ENCODE data around the gene PRKG2.

Gene PRKG2

DNA sequence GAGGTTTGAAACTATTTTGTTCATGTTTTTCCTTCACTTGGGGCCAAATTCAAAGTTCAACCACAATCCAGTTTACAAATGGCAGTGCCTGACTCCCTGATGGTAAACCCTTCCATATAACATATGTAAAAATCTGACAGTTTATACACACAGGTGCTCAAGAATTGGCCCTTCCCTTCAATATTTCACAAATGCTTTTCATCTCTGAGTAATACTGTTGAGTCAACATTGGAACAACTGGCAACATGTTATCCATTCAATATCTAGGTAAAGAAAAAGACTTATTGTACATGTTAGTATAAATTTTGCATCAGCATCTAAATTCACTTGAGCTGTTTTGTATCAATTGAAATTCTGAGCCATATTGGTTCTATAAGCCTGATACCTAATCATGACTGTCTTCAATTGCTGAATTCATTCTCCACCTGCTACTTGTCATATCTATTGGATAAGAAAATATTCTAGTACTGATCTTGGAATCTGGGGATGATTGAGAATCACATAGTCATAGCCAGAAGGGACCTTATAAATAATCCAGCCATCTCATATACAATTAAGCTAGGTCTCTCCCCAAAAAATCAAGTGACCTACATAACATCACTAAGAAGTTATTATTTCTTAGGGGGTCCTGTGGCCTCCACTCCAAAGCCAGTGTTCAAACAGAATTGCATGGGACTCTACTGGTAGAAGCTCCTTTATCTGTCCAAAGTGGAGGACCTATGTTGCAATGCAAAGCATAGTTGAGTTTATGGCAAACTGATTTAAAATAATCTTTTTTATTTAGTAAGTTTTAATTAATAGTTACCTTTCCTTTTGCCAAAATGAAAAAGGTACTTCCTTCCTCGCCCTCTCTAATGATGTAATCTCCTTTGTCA is 61.9 kb downstream of the PRKG2 start:
- Histone ChIP-seq H3K4me1 (ENCODE audit: control insufficient read depth, insufficient read depth, low read length, poor library complexity, severe bottlenecking) (no peaks in the 10 kb centered on the region), H3K27ac (ENCODE audit: low read depth, low read length, severe bottlenecking) (no peak overlapping the region), H3K4me3 (ENCODE audit: extremely low read depth, insufficient read depth, low read length, poor library complexity, severe bottlenecking) (no peak overlapping the region), H3K36me3 (ENCODE audit: control insufficient read depth, insufficient read depth, low read length) (no peaks in the 10 kb centered on the region), H3K9me3 (ENCODE audit: control insufficient read depth, low read length) (no peaks in the 10 kb centered on the region)
- no CpG with 5 or more reads among the region's 1 CpG for WGBS, 2 experiments (ENCODE audit: insufficient coverage in 2 of 2)

DNA sequence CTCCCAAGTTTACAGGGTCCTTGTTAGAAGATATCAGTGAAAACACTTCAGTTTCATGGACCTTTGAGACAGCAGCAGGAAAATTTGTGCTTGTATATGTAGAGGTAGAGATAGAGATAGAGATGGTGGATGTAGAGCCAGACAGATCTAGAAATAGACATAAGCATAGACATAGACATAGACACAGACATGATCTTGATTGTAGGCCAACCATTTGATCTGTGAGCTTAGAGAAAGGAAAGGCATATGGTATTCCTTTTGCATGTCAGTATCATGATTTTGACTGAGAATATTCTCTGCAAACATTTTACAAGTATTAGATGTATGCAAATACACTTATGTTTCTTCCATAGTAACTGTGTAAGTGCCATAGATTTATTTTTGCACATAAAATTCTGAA is 65.0 kb downstream of the PRKG2 start:
- Histone ChIP-seq H3K27ac (ENCODE audit: low read depth, low read length, severe bottlenecking) (no peak overlapping the region), H3K36me3 (ENCODE audit: control insufficient read depth, insufficient read depth, low read length) (no peaks in the 10 kb centered on the region), H3K4me1 (ENCODE audit: control insufficient read depth, insufficient read depth, low read length, poor library complexity, severe bottlenecking) (no peaks in the 10 kb centered on the region), H3K9me3 (ENCODE audit: control insufficient read depth, low read length) (no peaks in the 10 kb centered on the region), H3K4me3 (ENCODE audit: extremely low read depth, insufficient read depth, low read length, poor library complexity, severe bottlenecking) (no peak overlapping the region)

DNA sequence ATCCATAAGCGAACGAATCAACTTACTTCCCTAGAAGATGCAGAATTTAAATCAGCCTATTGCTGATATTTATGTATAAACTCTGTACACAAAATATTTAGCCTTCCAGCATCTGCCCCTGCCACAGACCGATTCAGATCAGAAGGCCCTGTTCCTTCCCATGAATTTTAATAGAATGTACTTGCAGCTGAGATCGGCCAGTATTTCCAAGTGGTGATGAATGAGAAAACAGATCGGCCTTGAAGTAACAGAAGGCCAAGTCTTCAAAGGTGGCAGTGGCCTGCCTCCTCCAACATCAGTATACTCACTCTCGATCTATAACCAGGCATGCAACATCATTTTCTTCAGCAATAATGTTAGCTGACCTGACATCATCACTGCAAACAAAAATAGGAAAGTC is 66.4 kb downstream of the PRKG2 start:
- Histone ChIP-seq H3K36me3 (ENCODE audit: control insufficient read depth, insufficient read depth, low read length) (no peaks in the 10 kb centered on the region), H3K27ac (ENCODE audit: low read depth, low read length, severe bottlenecking) (no peak overlapping the region), H3K9me3 (ENCODE audit: control insufficient read depth, low read length) (no peaks in the 10 kb centered on the region), H3K4me3 (ENCODE audit: extremely low read depth, insufficient read depth, low read length, poor library complexity, severe bottlenecking) (no peak overlapping the region), H3K4me1 (ENCODE audit: control insufficient read depth, insufficient read depth, low read length, poor library complexity, severe bottlenecking) (no peaks in the 10 kb centered on the region)
- WGBS, 2 experiments (ENCODE audit: insufficient coverage in 2 of 2) = 90% methylated on average over 2 of the region's 6 CpGs; no CpG with 5 or more reads in 1 of the 2 experiments

DNA sequence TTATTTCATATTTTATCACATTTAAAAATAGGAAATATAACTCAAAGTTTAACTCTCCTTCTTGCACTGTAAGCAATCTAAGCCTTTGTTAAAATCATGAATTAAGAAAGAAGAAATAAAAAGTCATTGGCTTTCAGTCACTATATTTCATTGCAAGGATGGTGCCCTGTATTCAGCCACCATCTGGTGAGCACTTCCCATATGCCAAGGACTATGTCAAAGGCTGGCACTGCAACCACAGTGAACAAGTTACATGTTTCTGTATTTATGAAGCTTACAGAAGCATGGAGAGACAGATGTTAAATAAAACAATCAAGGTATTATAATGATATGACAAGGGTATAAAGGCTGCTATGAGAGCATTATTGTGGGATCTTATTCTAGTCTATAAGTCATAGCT is 68.6 kb downstream of the PRKG2 start:
- no peaks in the 10 kb centered on the region for H3K9me3 ChIP-seq (ENCODE audit: control insufficient read depth, low read length)
- no peak overlapping the region for H3K27ac ChIP-seq (ENCODE audit: low read depth, low read length, severe bottlenecking)
- no peaks in the 10 kb centered on the region for H3K36me3 ChIP-seq (ENCODE audit: control insufficient read depth, insufficient read depth, low read length)

DNA sequence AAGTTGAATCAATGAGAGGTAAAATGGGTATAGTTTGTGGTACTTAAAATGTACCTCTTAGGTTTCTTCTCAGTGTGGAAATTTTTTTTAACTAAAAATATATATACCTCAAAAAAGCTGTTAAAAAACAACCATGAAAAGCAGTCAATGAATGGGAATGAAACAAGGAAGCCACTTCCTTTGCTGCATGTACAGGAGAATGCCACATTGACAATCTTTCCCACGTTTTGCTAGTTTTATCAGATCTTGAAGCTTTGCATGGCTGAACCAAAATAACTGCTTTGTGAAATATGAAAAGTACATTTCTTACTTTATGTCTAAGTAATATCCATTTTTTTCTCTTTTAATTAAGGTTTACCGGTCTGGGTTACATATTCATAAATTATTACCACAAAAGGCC is 71.8 kb downstream of the PRKG2 start:
- H3K27ac ChIP-seq (ENCODE audit: low read depth, low read length, severe bottlenecking) = no peak overlapping the region
- WGBS, 2 experiments (ENCODE audit: insufficient coverage in 2 of 2) = 86% methylated on average over 1 of the region's 2 CpGs; no CpG with 5 or more reads in 1 of the 2 experiments
- no peak overlapping the region for H3K4me3 ChIP-seq (ENCODE audit: extremely low read depth, insufficient read depth, low read length, poor library complexity, severe bottlenecking)
- no peaks in the 10 kb centered on the region for H3K36me3 ChIP-seq (ENCODE audit: control insufficient read depth, insufficient read depth, low read length)
- H3K9me3 ChIP-seq (ENCODE audit: control insufficient read depth, low read length) = no peaks in the 10 kb centered on the region
- H3K4me1 ChIP-seq (ENCODE audit: control insufficient read depth, insufficient read depth, low read length, poor library complexity, severe bottlenecking) = no peaks in the 10 kb centered on the region

More for the DNA sequence above, 68.6 kb downstream of the PRKG2 start:
- H3K4me1 ChIP-seq (ENCODE audit: control insufficient read depth, insufficient read depth, low read length, poor library complexity, severe bottlenecking) = no peaks in the 10 kb centered on the region
- H3K4me3 ChIP-seq (ENCODE audit: extremely low read depth, insufficient read depth, low read length, poor library complexity, severe bottlenecking) = no peak overlapping the region

DNA sequence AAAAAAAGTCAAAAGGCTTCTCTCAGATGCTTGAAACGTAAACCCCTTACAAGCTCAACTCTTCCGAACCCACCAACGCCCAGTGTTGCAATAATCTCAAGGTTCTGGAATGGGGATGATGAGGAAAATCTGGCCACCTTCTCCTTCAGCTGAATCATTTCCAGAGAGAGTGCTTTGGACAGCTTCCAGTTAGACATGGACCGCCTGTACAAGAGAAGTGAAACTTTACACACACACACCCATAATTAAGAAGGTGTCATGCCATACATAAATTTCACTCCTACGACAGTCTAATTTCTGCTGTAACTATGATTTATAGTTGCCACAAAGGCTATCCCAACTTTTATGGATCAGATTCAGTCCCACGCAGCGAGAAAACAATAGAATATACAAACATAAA is 72.3 kb downstream of the PRKG2 start:
- no peaks in the 10 kb centered on the region for H3K9me3 ChIP-seq (ENCODE audit: control insufficient read depth, low read length)
- H3K4me3 ChIP-seq (ENCODE audit: extremely low read depth, insufficient read depth, low read length, poor library complexity, severe bottlenecking) = no peak overlapping the region
- H3K27ac ChIP-seq (ENCODE audit: low read depth, low read length, severe bottlenecking) = no peak overlapping the region
- no peaks in the 10 kb centered on the region for H3K4me1 ChIP-seq (ENCODE audit: control insufficient read depth, insufficient read depth, low read length, poor library complexity, severe bottlenecking)
- no peaks in the 10 kb centered on the region for H3K36me3 ChIP-seq (ENCODE audit: control insufficient read depth, insufficient read depth, low read length)
- 100% methylated on average over 1 of the region's 7 CpGs; no CpG with 5 or more reads in 1 of the 2 experiments for WGBS, 2 experiments (ENCODE audit: insufficient coverage in 2 of 2)

DNA sequence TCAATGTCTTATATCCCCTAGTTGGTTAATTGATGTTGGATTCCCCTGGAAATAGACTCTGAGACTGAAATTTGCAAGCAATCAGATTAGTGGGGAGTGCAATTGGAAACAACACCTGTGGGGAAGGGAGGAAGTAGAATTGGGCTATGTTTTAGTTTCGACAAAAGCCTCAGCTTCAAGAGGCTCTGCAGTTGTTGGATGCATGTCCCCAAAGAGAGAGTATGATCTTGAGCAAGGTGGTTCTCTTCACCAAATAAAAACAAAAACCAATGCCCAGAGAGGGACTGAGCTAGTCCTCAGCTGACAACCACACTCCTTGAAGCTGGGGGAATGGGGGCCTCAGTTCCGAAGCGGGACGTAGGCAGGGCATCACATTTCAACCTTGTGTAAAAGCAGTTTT is 77.1 kb downstream of the PRKG2 start:
- Histone ChIP-seq H3K9me3 (ENCODE audit: control insufficient read depth, low read length) (no peaks in the 10 kb centered on the region), H3K4me3 (ENCODE audit: extremely low read depth, insufficient read depth, low read length, poor library complexity, severe bottlenecking) (no peak overlapping the region), H3K36me3 (ENCODE audit: control insufficient read depth, insufficient read depth, low read length) (no peaks in the 10 kb centered on the region), H3K27ac (ENCODE audit: low read depth, low read length, severe bottlenecking) (no peak overlapping the region), H3K4me1 (ENCODE audit: control insufficient read depth, insufficient read depth, low read length, poor library complexity, severe bottlenecking) (no peaks in the 10 kb centered on the region)
- WGBS, 2 experiments (ENCODE audit: insufficient coverage in 2 of 2) = 90 to 100% methylated on average over 2 to 3 of the region's 4 CpGs

DNA sequence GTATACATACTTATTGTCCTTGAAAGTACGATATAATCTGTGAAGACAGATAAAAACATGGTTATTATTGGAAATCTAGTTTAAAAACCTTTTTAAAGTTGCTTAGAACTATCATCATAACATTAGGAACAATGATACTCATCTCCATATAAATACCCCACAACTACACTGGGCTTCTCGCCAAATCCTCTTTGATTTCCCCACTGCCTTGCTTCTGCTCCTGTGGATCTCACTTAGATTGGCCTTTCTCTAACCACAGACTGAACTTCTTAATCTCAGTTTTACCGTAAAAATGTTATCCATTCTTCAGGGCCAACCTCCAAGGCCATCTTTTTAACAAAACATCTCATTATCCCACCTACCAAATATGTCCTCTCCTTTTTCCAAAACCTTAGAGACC is 77.6 kb downstream of the PRKG2 start:
- no peaks in the 10 kb centered on the region for H3K36me3 ChIP-seq (ENCODE audit: control insufficient read depth, insufficient read depth, low read length)
- H3K27ac ChIP-seq (ENCODE audit: low read depth, low read length, severe bottlenecking) = no peak overlapping the region
- WGBS, 2 experiments (ENCODE audit: insufficient coverage in 2 of 2) = 87 to 93% methylated on average over 2 of the region's 3 CpGs

DNA sequence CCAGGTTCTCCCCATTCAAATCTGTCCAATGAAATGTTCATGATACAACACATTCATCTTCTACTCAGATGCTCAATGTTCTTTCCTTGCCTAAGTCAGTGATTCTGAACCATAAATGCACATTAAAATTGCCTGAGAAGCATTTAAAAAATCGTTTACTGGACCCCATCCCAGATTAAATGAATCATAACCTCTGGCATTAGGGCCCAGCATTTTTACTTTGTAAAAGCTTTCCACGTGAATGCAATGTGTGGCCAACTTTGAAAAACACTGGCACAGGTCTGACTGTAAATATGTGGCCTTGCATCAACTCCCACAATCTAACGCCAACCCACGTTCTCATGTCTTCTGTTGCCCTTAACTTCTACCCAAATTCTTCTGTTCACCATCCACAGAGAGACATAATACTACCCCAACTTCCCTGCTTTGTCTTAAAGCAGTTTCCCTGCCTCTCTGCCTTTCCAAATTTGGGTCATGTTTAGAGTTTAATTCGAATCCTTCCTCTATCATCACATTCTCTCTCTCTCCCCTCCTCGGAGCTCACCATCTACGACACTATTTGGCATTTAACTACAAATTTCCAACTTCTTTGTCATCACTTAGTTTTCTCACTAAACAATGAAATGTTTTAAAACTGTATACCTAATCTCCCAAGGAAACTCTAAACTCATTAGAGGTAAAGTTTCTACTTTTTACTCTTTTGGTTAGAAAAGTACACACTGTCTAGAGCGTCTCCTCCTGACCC is 78.7 kb downstream of the PRKG2 start:
- no peaks in the 10 kb centered on the region for H3K36me3 ChIP-seq (ENCODE audit: control insufficient read depth, insufficient read depth, low read length)
- no peaks in the 10 kb centered on the region for H3K4me1 ChIP-seq (ENCODE audit: control insufficient read depth, insufficient read depth, low read length, poor library complexity, severe bottlenecking)
- no peak overlapping the region for H3K27ac ChIP-seq (ENCODE audit: low read depth, low read length, severe bottlenecking)
- no peak overlapping the region for H3K4me3 ChIP-seq (ENCODE audit: extremely low read depth, insufficient read depth, low read length, poor library complexity, severe bottlenecking)
- WGBS, 2 experiments (ENCODE audit: insufficient coverage in 2 of 2) = 89 to 92% methylated on average over 6 to 7 of the region's 8 CpGs
- no peaks in the 10 kb centered on the region for H3K9me3 ChIP-seq (ENCODE audit: control insufficient read depth, low read length)

More for the DNA sequence above, 77.6 kb downstream of the PRKG2 start:
- Histone ChIP-seq H3K4me1 (ENCODE audit: control insufficient read depth, insufficient read depth, low read length, poor library complexity, severe bottlenecking) (no peaks in the 10 kb centered on the region), H3K9me3 (ENCODE audit: control insufficient read depth, low read length) (no peaks in the 10 kb centered on the region), H3K4me3 (ENCODE audit: extremely low read depth, insufficient read depth, low read length, poor library complexity, severe bottlenecking) (no peak overlapping the region)

DNA sequence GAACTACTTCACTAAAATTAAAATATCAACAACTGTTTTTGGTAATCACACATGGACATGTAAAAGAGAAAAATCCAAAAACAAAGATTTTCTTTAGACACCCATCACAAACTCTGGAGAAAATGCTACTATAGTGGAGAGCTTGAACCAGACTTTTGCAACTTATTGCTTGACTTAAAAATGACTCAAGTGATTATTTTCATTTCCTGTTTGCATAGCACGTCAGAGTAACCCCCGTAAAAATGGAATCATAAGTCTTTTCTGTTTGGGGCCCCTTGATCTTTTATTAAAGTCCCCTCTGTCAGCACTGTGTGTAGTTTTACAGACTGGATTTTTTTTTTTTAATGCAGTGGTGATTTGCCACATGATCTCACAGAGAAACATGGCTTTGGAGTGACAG is 79.5 kb downstream of the PRKG2 start:
- 92 to 95% methylated on average over 2 of the region's 2 CpGs for WGBS, 2 experiments (ENCODE audit: insufficient coverage in 2 of 2)
- Histone ChIP-seq H3K4me3 (ENCODE audit: extremely low read depth, insufficient read depth, low read length, poor library complexity, severe bottlenecking) (no peak overlapping the region), H3K4me1 (ENCODE audit: control insufficient read depth, insufficient read depth, low read length, poor library complexity, severe bottlenecking) (peaks cover 3% of the 10 kb centered on the region), H3K27ac (ENCODE audit: low read depth, low read length, severe bottlenecking) (no peak overlapping the region), H3K9me3 (ENCODE audit: control insufficient read depth, low read length) (no peaks in the 10 kb centered on the region), H3K36me3 (ENCODE audit: control insufficient read depth, insufficient read depth, low read length) (no peaks in the 10 kb centered on the region)

DNA sequence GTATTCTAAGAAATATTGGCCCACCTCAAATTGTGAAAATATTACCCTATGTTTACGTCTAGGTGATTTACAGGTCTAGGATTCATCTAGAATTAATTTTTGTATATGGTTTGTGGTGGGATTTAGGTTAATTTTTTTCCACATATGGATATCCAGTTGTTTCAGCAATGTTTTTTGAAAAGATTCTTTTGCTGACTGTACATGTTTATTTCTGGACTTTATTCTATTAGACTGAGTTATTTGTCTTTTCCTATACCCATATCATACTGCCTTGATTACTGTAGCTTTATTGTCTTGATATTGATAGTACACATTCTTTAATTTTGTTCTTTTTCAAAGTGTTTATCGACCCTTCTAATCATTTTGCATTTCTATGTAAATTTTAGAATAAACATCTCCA is 83.5 kb downstream of the PRKG2 start:
- no peaks in the 10 kb centered on the region for H3K36me3 ChIP-seq (ENCODE audit: control insufficient read depth, insufficient read depth, low read length)
- no peak overlapping the region for H3K4me3 ChIP-seq (ENCODE audit: extremely low read depth, insufficient read depth, low read length, poor library complexity, severe bottlenecking)
- H3K9me3 ChIP-seq (ENCODE audit: control insufficient read depth, low read length) = no peaks in the 10 kb centered on the region
- peaks cover 4% of the 10 kb centered on the region for H3K4me1 ChIP-seq (ENCODE audit: control insufficient read depth, insufficient read depth, low read length, poor library complexity, severe bottlenecking)
- no peak overlapping the region for H3K27ac ChIP-seq (ENCODE audit: low read depth, low read length, severe bottlenecking)
- no CpG with 5 or more reads among the region's 2 CpGs for WGBS, 2 experiments (ENCODE audit: insufficient coverage in 2 of 2)

All from mesodermal cell (in vitro differentiated cells).